Measurements from ENCODE around the gene MGAT5.

MGAT5 gene

GRCh38 chr2:134482131-134482723 lies 228.4 kb downstream of the MGAT5 start:
- no peak for DNase-seq

- DNase-seq: no peak
Observed at GRCh38 chr2:134482766-134483340, 229.0 kb downstream of the MGAT5 start.

GRCh38 chr2:134489732-134490384 lies 236.0 kb downstream of the MGAT5 start:
- no peak for DNase-seq

- DNase-seq: no peak
Observed at GRCh38 chr2:134490559-134490958, 236.7 kb downstream of the MGAT5 start.

GRCh38 chr2:134491022-134491421 lies 237.2 kb downstream of the MGAT5 start:
- no peak for DNase-seq

GRCh38 chr2:134491771-134492441 lies 238.0 kb downstream of the MGAT5 start:
- peak; percentile 3 for DNase-seq

- DNase-seq: no peak
Observed at GRCh38 chr2:134493797-134494196, 239.9 kb downstream of the MGAT5 start.

GRCh38 chr2:134498654-134499053 lies 244.8 kb downstream of the MGAT5 start:
- DNase-seq: no peak

GRCh38 chr2:134499307-134499926 lies 245.5 kb downstream of the MGAT5 start:
- no peak for DNase-seq

GRCh38 chr2:134500211-134500935 lies 246.5 kb downstream of the MGAT5 start:
- DNase-seq: no peak

GRCh38 chr2:134501476-134502091 lies 247.7 kb downstream of the MGAT5 start:
- no peak for DNase-seq

GRCh38 chr2:134502104-134502503 lies 248.2 kb downstream of the MGAT5 start:
- no peak for DNase-seq
